SK-N-MC (cell line): Measurements from ENCODE around the gene B4GALT7.

Experiments
- EZH2 ChIP-seq: fragments of 200-600 bp; sonication (generic); IDR thresholded peaks from one replicate; pipeline ENCODE4 v1.6.1; 2017; ENCODE audit warnings: antibody characterized with exemption
- FOXP2 ChIP-seq: optimal IDR thresholded peaks from 2 replicates; pipeline ENCODE3; 2011; ENCODE audit warnings: mild to moderate bottlenecking, moderate library complexity; ENCODE audit not compliant: insufficient read depth; ENCODE audit errors: extremely low read length, control extremely low read depth
- POLR2AphosphoS5 ChIP-seq: IDR thresholded peaks from 2 replicates; pipeline ENCODE4 v1.6.1; 2012; ENCODE audit warnings: mild to moderate bottlenecking, low read depth, low read length, borderline replicate concordance

- TF ChIP-seq EZH2 (no peak), POLR2AphosphoS5 (no peak), FOXP2 (no peak)
Observed at GRCh38 chr5:177611446-177612214, 11.7 kb downstream of the B4GALT7 start.
